DMS 273 (cell line): Measurements from ENCODE around the gene SNRNP27.
A peak's percentile ranks its signal among the peaks of the same experiment; 100 is the strongest.

Source experiments
- DNase-seq: peaks from one replicate; lab custom pipeline; 2025; ENCODE audit not compliant: unreplicated experiment; lab: John Stamatoyannopoulos, UW

SNRNP27 gene

GRCh38 chr2:69914950-69915945, 21.5 kb downstream of the SNRNP27 start, which contains the start of gene MXD1:
Gene MXD1, plus strand, starts transcription at chr2:69915109. Its CDS starts 222 bp downstream, at chr2:69915331.
- DNase-seq = peak; percentile 50

GRCh38 chr2:69916106-69916505, 22.4 kb downstream of the SNRNP27 start:
- no peak for DNase-seq

GRCh38 chr2:69917852-69918251, 24.1 kb downstream of the SNRNP27 start:
- no peak for DNase-seq

- no peak for DNase-seq
Observed at GRCh38 chr2:69918401-69918800, 24.6 kb downstream of the SNRNP27 start.

- DNase-seq = no peak
Observed at GRCh38 chr2:69923116-69923515, 29.4 kb downstream of the SNRNP27 start.

GRCh38 chr2:69926849-69927515, 33.2 kb downstream of the SNRNP27 start:
- no peak for DNase-seq

- DNase-seq = no peak
Observed at GRCh38 chr2:69931832-69932595, 38.3 kb downstream of the SNRNP27 start.

GRCh38 chr2:69932596-69932922, 38.8 kb downstream of the SNRNP27 start:
- no peak for DNase-seq

GRCh38 chr2:69933254-69933828, 39.6 kb downstream of the SNRNP27 start:
- DNase-seq = peak; percentile 17

- DNase-seq = no peak
Observed at GRCh38 chr2:69933839-69934613, 40.3 kb downstream of the SNRNP27 start.

GRCh38 chr2:69934614-69934908, 40.8 kb downstream of the SNRNP27 start:
- DNase-seq = no peak

GRCh38 chr2:69935011-69935410, 41.3 kb downstream of the SNRNP27 start:
- no peak for DNase-seq

- DNase-seq = no peak
Observed at GRCh38 chr2:69936906-69937305, 43.1 kb downstream of the SNRNP27 start.

- DNase-seq = no peak
Observed at GRCh38 chr2:69937968-69938367, 44.2 kb downstream of the SNRNP27 start.

- no peak for DNase-seq
Observed at GRCh38 chr2:69939722-69940121, 46.0 kb downstream of the SNRNP27 start.

GRCh38 chr2:69940691-69941090, 46.9 kb downstream of the SNRNP27 start:
- no peak for DNase-seq

- no peak for DNase-seq
Observed at GRCh38 chr2:69943000-69943842, 49.5 kb downstream of the SNRNP27 start.

GRCh38 chr2:69943843-69944525, 50.2 kb downstream of the SNRNP27 start:
- no peak for DNase-seq

GRCh38 chr2:69944756-69945155, 51.0 kb downstream of the SNRNP27 start:
- DNase-seq = no peak
